Measurements from ENCODE around the gene TMEM244.
"Not testable (repeated sequence)": the region's sequence is repeated elsewhere in the genome, so short reads cannot be mapped to it uniquely, and the experiment has no call there.

TMEM244 gene

DNA sequence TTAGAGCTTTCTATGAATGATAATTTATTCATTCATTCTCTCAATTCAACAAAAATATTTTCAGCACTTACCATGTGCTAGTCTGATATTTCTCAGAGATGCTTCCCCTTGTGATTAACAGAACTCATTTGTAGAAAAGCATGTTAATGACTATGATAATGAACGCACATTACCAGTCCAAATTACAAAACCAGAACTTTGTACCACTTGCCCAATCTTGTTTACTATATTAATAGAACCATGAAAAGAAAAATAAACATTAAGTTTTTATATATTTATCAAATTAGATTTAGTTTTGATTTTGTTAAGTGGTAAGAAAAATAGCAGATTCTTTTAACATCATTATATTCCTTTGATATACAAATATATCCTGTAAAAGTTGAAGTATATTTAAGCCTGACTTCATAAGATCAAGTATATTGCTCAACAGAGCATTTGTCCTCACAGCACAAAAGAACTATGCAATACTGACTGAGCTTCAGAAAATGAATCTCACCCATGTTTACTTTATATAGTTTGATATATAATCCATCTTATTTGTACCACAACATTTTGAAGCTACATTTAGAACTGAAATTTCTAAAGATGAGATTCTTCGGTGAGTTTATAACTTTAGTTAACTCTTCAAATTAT, 48.9 kb downstream of the TMEM244 start:
- DNase-seq (ENCODE audit: low spot score) = no peak

DNA sequence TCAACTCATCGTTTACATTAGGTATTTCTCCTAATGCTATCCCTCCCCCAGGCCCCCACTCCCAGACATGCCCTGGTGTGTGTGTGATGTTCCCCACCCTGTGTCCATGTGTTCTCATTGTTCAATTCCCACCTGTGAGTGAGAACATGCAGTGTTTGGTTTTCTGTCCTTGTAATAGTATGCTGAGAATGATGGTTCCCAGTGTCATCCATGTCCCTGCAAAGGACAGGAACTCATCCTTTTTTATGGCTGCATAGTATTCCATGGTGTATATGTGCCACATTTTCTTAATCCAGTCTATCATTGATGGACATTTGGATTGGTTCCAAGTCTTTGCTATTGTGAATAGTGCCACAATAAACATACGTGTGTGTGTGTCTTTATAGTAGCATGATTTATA, 54.0 kb downstream of the TMEM244 start:
- DNase-seq (ENCODE audit: low spot score) = not testable (repeated sequence)

DNA sequence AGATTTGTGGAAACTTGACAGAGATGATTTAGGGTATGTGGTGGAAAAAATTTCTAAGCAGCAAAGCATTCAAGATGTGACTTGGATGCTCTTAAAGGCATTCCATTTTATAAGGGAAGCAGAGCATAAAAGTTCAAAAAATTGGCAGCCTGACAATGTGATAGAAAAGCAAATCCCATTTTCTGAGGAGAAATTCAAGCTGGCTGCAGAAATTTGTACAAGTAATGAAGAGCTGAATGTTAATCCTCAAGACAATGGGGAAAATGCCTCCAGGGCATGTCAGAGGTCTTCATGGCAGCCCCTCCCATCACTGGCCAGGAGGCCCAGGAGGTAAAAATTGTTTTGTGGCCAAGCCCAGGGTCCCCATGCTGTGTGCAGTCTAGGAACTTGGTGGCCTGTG, 58.2 kb downstream of the TMEM244 start:
- DNase-seq (ENCODE audit: low spot score) = not testable (repeated sequence)

DNA sequence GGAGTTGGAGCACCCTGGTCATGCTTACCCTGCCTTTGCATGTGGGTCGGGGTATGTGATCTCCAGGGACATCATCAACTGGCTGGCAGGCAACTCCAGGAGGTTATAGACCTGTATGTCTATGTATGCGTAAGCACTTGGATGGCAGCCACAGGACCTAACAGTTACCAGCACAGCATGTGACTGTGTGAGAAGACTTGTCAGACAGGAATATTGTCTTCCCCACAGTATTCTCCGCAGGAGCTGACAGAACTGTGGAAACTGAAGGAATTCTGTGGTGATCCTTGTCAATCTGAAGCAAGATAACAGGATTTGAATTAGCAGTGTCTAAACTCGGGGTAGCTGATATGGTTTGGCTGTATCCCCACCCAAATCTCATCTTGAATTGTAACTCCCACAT, 59.2 kb downstream of the TMEM244 start:
- no peak for DNase-seq (ENCODE audit: low spot score)

DNA sequence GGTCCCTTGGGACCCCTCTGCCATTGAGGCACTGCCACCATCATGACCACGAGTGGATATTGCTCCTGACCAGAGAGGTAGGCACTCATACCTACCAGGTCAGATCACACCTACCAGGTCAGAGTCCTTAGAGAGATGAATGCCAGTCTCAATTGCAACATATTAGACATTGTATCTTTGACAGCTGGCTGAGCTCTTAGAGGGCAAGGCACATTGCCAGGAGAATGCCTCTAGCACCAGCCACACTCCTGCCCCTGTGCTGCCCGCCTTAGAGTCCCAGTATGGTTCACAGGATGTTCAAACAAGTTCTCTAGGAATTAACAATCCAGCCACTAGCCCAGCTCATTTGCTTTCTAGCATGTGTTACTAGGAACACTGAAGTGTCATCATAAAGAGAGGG, 65.9 kb downstream of the TMEM244 start:
- DNase-seq (ENCODE audit: low spot score) = no peak

DNA sequence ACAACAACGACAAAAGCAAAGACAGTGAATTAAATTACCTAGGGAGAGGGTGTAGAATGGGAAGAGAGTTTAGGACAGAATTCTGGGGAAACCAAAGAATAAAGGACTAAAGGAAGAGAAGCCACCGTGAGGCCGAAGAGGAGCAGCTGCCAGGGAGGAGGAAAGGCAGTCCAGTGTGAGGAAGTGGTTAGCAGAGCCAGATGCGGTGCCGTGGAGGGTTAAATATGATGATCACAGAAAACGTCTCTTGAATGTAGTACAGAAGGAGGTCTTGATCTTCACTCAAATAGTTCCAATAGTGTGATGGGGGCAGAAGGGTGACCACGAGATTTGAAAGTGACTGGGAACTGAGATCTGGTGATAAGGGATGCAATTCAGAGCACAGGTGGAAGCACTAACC, 67.7 kb downstream of the TMEM244 start:
- no peak for DNase-seq (ENCODE audit: low spot score)

DNA sequence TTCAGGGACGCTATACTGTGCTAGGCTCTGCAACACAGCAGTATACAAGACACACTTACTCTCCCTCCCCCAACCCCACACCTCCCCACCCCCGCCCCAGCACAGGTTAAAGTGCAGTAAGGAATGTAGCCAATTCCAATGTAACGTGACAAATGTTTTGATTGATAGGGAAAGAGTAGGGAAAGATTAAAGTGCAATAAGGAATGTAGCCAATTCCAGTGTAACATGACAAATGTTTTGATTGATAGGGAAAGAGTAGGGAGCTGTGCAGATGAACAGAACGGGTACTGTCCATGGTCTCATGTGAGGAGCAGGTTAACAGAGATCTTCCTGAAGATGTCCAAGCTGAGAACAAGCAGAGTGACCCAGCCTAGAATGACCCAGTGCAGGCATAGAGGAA, 69.1 kb downstream of the TMEM244 start:
- no peak for DNase-seq (ENCODE audit: low spot score)

DNA sequence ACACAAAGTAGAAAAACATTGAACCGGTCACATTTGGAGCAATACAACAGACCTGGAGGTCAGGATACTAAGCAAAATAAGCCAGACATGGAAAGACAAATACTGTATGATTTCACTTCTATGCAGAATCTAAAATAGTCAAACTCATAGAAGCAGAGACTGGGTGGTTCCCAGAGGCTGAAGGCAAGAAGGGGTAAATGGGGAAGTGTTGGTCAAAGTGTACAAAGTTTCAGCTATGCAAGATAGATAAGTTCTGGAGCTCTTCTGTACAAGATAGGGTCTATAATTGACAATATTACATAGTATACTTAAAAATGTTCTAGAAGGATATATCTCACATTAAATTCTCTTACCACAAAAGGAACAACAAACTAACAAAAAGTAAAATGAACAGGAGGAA, 70.3 kb downstream of the TMEM244 start:
- DNase-seq (ENCODE audit: low spot score) = no peak

DNA sequence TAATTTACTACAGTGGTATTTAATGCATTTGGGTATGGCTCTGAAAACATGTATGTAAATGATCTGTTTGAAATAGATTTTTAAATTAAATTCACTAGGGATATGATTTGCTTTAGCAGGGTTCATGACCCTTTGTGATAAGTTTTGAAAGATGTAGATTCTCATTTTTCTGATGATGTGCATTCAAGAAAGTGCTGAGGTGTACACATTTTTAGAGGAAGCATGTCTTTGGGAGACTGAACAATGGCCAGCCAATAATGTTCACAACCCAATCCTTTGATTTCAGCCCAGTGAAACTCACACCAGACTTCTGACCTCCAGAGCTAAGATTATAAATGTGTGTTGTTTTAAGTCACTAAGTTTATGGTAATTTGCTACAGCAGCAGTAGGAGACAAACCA, 71.1 kb downstream of the TMEM244 start:
- no peak for DNase-seq (ENCODE audit: low spot score)

DNA sequence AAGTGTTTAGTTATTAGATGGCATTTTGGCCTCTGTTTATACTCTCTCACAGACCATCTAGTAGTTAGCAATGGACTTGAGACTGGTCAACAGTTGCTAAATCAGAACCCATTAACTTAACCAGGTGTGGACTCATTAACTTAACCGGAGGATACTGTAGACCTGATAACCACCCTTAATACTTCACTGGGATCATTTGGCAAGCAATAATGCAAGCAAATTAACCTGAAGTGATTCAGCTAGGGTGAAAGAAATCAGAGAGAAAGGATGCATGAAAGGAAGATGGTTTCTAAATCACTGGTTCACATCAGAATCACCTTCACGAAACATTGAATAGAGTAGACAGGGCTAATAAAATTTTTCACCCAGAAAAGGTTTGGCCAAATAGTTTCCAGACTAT, 73.3 kb downstream of the TMEM244 start:
- no peak for DNase-seq (ENCODE audit: low spot score)

DNA sequence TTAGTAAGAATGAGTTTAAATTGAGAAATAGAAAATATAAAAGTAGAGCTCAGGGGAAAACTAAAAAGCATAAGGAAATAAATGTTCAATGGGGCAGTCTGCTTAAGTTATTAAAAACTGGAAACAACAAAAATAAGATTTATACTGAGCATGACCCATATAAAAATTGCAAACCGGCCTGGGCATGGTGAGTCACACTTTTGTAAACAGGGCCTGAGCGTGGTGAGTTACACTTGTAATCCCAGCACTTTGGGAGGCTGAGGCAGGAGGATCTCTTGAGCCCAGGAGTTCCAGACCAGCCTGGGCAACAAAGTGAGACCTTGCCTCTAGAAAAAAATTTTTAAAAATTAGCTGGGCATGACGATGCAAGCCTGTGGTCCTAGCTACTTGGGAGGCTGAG, 74.6 kb downstream of the TMEM244 start:
- no peak for DNase-seq (ENCODE audit: low spot score)

DNA sequence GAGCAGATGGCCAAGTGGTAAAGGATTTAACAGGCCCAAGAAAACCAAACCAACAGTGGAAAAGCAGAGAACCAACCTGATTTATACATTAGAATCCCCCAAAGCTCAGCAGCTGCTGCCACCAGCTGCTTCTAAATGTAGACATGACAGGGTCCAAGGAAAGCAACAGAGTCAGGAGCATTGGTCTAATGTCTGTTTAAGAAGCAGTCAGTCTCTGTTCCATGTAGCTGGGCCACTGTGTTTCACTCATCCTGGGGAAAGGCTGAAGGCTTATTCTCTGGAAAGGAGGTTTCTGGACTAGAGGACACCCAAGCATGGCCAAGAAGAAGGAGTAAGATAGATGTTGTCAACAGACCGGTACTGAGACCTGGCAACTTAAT, 75.4 kb downstream of the TMEM244 start:
- no peak for DNase-seq (ENCODE audit: low spot score)

DNA sequence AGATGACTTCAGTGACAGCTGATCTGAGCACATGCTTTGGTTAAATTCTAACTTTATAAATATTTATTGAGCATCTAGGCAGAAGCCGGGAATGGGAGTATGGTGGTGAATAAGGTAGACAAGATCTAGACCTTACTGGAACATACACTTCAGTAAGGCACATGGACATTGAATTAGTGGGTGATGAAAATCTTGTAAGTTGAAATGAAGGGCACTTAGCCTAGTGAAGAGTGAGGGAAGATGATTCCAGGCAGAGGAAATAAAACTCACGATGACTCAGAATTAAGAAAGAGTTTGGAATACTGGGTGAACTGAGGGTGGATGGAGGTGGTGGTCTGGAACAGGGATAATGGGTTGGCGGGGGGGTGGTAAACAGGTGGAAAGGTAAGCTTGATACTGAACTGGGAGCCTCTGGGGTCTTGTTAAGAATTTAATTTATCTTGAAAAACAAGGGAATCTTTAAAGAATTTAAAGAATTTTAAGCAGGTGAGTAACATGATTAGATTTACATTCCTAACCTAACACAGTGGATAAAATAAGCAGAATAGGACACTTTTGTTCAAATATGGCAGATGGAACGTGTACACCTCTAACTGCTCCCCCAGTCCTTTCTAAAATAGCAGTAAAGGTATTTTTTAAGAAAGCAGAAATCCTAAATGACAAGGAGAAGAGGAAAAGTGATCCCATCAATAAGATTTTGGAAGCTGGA, 75.9 kb downstream of the TMEM244 start:
- no peak for DNase-seq (ENCODE audit: low spot score)
